B cell (primary cell): ENCODE results near the gene EIPR1. TPM values are rescaled to one million over a fixed set of nuclear protein-coding genes. Genes with fewer than 3 reads are reported as not detected.

Experiments
- ATAC-seq: fragments of 200-7000 bp; cut with Tn5 transposase; one replicate; pipeline ENCODE4 v1.10.0; 2021; ENCODE audit warnings: low read depth, mild to moderate bottlenecking, moderate number of reproducible peaks, moderate library complexity
- CTCF ChIA-PET: fragments of 350-600 bp; sonication (Branson Sonifier 250); formaldehyde crosslinking; loops from one replicate; lab custom pipeline; 2021; ENCODE audit warnings: antibody characterized with exemption, inconsistent platforms; lab: Charles Lee
- POLR2A ChIA-PET: fragments of 350-600 bp; sonication (Branson Sonifier 250); formaldehyde crosslinking; loops from one replicate; lab custom pipeline; 2021; ENCODE audit warnings: antibody characterized with exemption; lab: Charles Lee
- DNase-seq: peaks from one replicate; pipeline ENCODE4 v3.0.0; 2013
- H2AFZ ChIP-seq: 2 replicates; pipeline ENCODE4 v1.6.1; 2012; ENCODE audit warnings: mild to moderate bottlenecking, low read depth, low read length; ENCODE audit not compliant: insufficient read depth, poor library complexity, severe bottlenecking
- H3K27ac ChIP-seq, 2 donors: 1 replicate in 1 of 2; 2 replicates in 1 of 2; pipeline ENCODE4 v1.5.1; 2012 to 2013; ENCODE audit warnings: low read length in 2 of 2, mild to moderate bottlenecking in 2 of 2, moderate library complexity in 1 of 2
- H3K27me3 ChIP-seq, 4 experiments: fragments of 200-600 bp in 1 of 4; sonication (generic) in 1 of 4; replicated peaks in 1 of 4; 1 replicate in 2 of 4; 2 replicates in 2 of 4; pipeline versions ENCODE4 v1.6.1 to v1.7.0; 2013 to 2016; ENCODE audit warnings: low read length in 3 of 4, mild to moderate bottlenecking in 2 of 4, mixed read lengths in 1 of 4, moderate library complexity in 1 of 4; ENCODE audit not compliant: insufficient read depth in 4 of 4, control insufficient read depth in 3 of 4; ENCODE audit errors: control extremely low read depth in 1 of 4
- H3K36me3 ChIP-seq, 2 experiments: replicated peaks in 1 of 2; 1 replicate in 1 of 2; 2 replicates in 1 of 2; pipeline versions ENCODE4 v1.6.1 to v1.7.1; 2013; ENCODE audit warnings: low read length in 1 of 2; ENCODE audit not compliant: insufficient read depth in 2 of 2, control insufficient read depth in 1 of 2; ENCODE audit errors: control extremely low read depth in 1 of 2, extremely low read depth in 1 of 2
- H3K4me1 ChIP-seq, 2 donors: fragments of 200-600 bp in 1 of 2; sonication (generic) in 1 of 2; 1 replicate in 1 of 2; 2 replicates in 1 of 2; pipeline versions ENCODE4 v1.5.1 to v1.6.1; 2013 to 2017; ENCODE audit warnings: low read length in 2 of 2; ENCODE audit not compliant: control insufficient read depth in 2 of 2, insufficient read depth in 2 of 2
- H3K4me2 ChIP-seq: replicated peaks from 2 replicates; pipeline ENCODE3; 2012; ENCODE audit warnings: mild to moderate bottlenecking, low read depth, low read length; ENCODE audit not compliant: poor library complexity, severe bottlenecking
- H3K4me3 ChIP-seq, 5 experiments: fragments of 200-600 bp in 1 of 5; sonication (generic) in 1 of 5; 1 replicate in 3 of 5; 2 replicates in 2 of 5; pipeline versions ENCODE4 v1.5.1 to v1.7.0; 2011 to 2016; ENCODE audit warnings: low read length in 4 of 5, mild to moderate bottlenecking in 4 of 5, low read depth in 2 of 5, control low read depth in 1 of 5, moderate library complexity in 1 of 5; ENCODE audit not compliant: insufficient read depth in 1 of 5; ENCODE audit errors: control extremely low read depth in 1 of 5, extremely low read depth in 1 of 5
- H3K79me2 ChIP-seq: fragments of 200-600 bp; sonication (generic); one replicate; pipeline ENCODE4 v1.6.0; 2016; ENCODE audit warnings: low read length; ENCODE audit not compliant: control insufficient read depth, insufficient read depth
- H3K9ac ChIP-seq: fragments of 200-600 bp; sonication (generic); 2 replicates; pipeline ENCODE4 v1.6.1; 2017; ENCODE audit warnings: mild to moderate bottlenecking, low read length, moderate library complexity
- H3K9me3 ChIP-seq, 3 donors: one replicate each; pipeline versions ENCODE4 v1.6.1 to v1.7.1; 2013; ENCODE audit warnings: low read length in 2 of 3; ENCODE audit not compliant: control insufficient read depth in 2 of 3, insufficient read depth in 1 of 3; ENCODE audit errors: control extremely low read depth in 1 of 3
- H4K20me1 ChIP-seq: 2 replicates; pipeline ENCODE4 v1.6.0; 2012; ENCODE audit warnings: mild to moderate bottlenecking, low read length; ENCODE audit not compliant: insufficient read depth, control insufficient read depth, poor library complexity, severe bottlenecking
- H3K27ac Mint-ChIP-seq: one replicate; pipeline ENCODE4 v1.8.0; 2021; ENCODE audit warnings: mixed read lengths
- H3K27me3 Mint-ChIP-seq: one replicate; pipeline ENCODE4 v1.8.0; 2021; ENCODE audit warnings: mixed read lengths
- H3K4me1 Mint-ChIP-seq: one replicate; pipeline ENCODE4 v1.8.0; 2021; ENCODE audit warnings: mixed read lengths
- H3K4me3 Mint-ChIP-seq: one replicate; pipeline ENCODE4 v1.8.0; 2021; ENCODE audit warnings: mixed read lengths
- H3K9me3 Mint-ChIP-seq: one replicate; pipeline ENCODE4 v1.8.0; 2022; ENCODE audit warnings: mixed read lengths; ENCODE audit not compliant: insufficient read depth
- CTCF ChIP-seq: fragments of 200-600 bp; IDR thresholded peaks from one replicate; pipeline ENCODE4 v1.8.0; 2022; ENCODE audit warnings: antibody characterized with exemption, mild to moderate bottlenecking
- EZH2 ChIP-seq: IDR thresholded peaks from 2 replicates; pipeline ENCODE4 v1.6.1; 2012; ENCODE audit warnings: borderline replicate concordance, low read depth, mild to moderate bottlenecking, moderate library complexity, low read length; ENCODE audit not compliant: insufficient read depth, poor library complexity, severe bottlenecking
- WGBS: methylation state at CpG from one replicate; pipeline ENCODE4 v1.1.5; 2013; ENCODE audit warnings: missing lambda C conversion rate; ENCODE audit not compliant: insufficient coverage; 5-methylcytosine and 5-hydroxymethylcytosine counted together
- intact Hi-C: fragments of 100-400 bp; cut with micrococcal nuclease; formaldehyde crosslinking; loops from one replicate; pipeline ENCODE4 v1.10.0; 2022
- polyA plus RNA-seq: library from polyadenylated mRNA; depleted of rRNA; stranded (reverse); fragments of >200 nt; gene quantifications from 2 replicates; pipeline ENCODE4 v1.2.3, GENCODE V29; 2012
- total RNA-seq, 2 donors: library from RNA; stranded (reverse); fragments of 120-200 nt in 1 of 2; gene quantifications; 1 replicate in 1 of 2; 2 replicates in 1 of 2; pipeline versions ENCODE4 v1.2.3 to v1.2.4, GENCODE V29; 2013 to 2022

EIPR1 gene
- total and polyA plus RNA-seq, 2 donors (not counting 1 experiment from before 2014, with no cell fraction given), result 31.8 to 37.0 TPM

GRCh38 chr2:3340144-3340543 is 37.5 kb downstream of the EIPR1 start:
- Histone ChIP-seq H3K27ac (no peak overlapping the region), H2AFZ (no peak overlapping the region), H3K4me1 (no peaks in the 10 kb centered on the region), H3K9ac (no peak overlapping the region), H3K36me3 (peaks cover 0 to 16% of the 10 kb centered on the region in 2 experiments), H4K20me1 (no peaks in the 10 kb centered on the region), H3K4me2 (no peak overlapping the region), H3K4me3 (no peak overlapping the region), H3K79me2 (peaks cover 13% of the 10 kb centered on the region), H3K9me3 (peaks cover 0 to 5% (median 0%) of the 10 kb centered on the region in 3 donors), H3K27me3 (no peaks in the 10 kb centered on the region)
- ATAC-seq (no peak), DNase-seq (no peak)
- no peaks in the 10 kb centered on the region for H3K9me3 Mint-ChIP-seq
- no peak overlapping the region for H3K27ac Mint-ChIP-seq
- H3K27me3 Mint-ChIP-seq, result no peaks in the 10 kb centered on the region
- POLR2A ChIA-PET, result no interaction called here
- over 99% methylated on average over 9 of the region's 10 CpGs for WGBS
- no peaks in the 10 kb centered on the region for H3K4me1 Mint-ChIP-seq
- intact Hi-C loops, result no loop called here
- TF ChIP-seq CTCF (no peak), EZH2 (no peak)
- CTCF ChIA-PET, result no interaction called here
- H3K4me3 Mint-ChIP-seq, result no peak overlapping the region

- Histone ChIP-seq H2AFZ (no peak overlapping the region), H3K27ac (no peak overlapping the region), H3K36me3 (peaks cover 2 to 27% of the 10 kb centered on the region in 2 experiments), H4K20me1 (no peaks in the 10 kb centered on the region), H3K4me3 (no peak overlapping the region), H3K27me3 (no peaks in the 10 kb centered on the region), H3K79me2 (peaks cover 23% of the 10 kb centered on the region), H3K4me2 (no peak overlapping the region), H3K4me1 (no peaks in the 10 kb centered on the region), H3K9ac (no peak overlapping the region), H3K9me3 (peaks cover 0 to 5% (median 0%) of the 10 kb centered on the region in 3 donors)
- ATAC-seq (no peak), DNase-seq (no peak)
- CTCF ChIA-PET, result no interaction called here
- no peaks in the 10 kb centered on the region for H3K27me3 Mint-ChIP-seq
- TF ChIP-seq EZH2 (no peak), CTCF (no peak)
- no peak overlapping the region for H3K4me3 Mint-ChIP-seq
- H3K9me3 Mint-ChIP-seq, result no peaks in the 10 kb centered on the region
- POLR2A ChIA-PET, result no interaction called here
- intact Hi-C loops, result no loop called here
- no peaks in the 10 kb centered on the region for H3K4me1 Mint-ChIP-seq
- H3K27ac Mint-ChIP-seq, result no peak overlapping the region
- 99% methylated on average over 6 of the region's 10 CpGs for WGBS
Measured at GRCh38 chr2:3338340-3338739, 39.3 kb downstream of the EIPR1 start.
